DLD1 (cell line): ENCODE results near the gene LASP1NB.
"Not testable (repeated sequence)": the region's sequence is repeated elsewhere in the genome, so short reads cannot be mapped to it uniquely, and the experiment has no call there.

Experiments
- in situ Hi-C: cut with HindIII; loops from 2 replicates; pipeline ENCODE4 v1.10.0; 2017; ENCODE audit warnings: low sequenced_read_pairs

LASP1NB gene

GRCh38 chr17:38914741-38915638 lies 10.4 kb upstream of the LASP1NB start:
- in situ Hi-C loops = no loop called here

DNA sequence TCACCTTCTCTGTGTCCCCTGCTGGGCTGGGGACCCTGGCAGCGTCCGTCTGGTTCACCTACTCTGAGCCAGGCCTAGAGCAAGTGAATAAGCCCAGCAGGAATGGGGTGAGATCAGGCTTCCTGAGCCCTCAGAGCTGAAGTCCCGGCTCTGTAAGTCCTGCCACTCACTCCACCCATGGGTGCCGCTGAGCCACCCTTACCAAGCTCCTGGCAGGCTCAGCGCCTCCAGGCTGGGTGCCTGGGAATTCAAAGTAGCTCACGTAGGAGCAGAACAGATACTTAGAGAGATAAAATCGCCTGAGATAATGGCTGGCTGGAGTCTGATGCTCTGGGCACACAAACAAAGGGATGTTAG lies 9.8 kb upstream of the LASP1NB start:
- in situ Hi-C loops = no loop called here

- in situ Hi-C loops = no loop called here
These were observed 8.6 kb upstream of the LASP1NB start for GRCh38 chr17:38916771-38917170.

GRCh38 chr17:38917259-38917658 lies 8.2 kb upstream of the LASP1NB start:
- in situ Hi-C loops = no loop called here

DNA sequence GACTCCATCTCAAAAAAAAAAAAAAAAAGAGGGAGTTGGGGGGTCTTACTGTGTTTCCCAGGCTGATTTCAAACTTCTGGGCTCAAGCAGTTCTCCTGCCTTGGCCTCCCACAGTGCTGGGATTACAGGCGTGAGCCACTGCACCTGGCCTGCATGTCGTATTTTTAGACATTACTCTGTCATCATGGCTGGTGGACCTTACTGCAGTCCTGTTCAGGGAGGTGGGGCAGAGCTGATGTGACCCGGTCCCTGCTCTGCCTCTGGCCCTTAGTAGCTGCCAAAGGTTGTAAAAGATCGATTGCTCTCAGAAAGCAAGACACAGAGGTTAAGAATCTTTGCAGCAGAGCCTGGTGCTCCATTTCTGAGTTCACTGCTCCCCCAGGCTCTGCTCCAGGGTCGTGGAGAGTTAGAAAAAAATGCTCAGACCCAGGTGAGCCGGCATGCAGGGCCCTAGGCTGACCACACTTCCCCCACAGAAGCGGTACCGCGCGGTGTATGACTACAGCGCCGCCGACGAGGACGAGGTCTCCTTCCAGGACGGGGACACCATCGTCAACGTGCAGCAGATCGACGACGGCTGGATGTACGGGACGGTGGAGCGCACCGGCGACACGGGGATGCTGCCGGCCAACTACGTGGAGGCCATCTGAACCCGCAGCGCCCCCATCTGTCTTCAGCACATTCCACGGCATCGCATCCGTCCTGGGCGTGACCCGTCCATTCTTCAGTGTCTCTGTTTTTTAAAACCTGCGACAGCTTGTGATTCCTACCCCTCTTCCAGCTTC lies 7.1 kb upstream of the LASP1NB start:
- in situ Hi-C loops = no loop called here

DNA sequence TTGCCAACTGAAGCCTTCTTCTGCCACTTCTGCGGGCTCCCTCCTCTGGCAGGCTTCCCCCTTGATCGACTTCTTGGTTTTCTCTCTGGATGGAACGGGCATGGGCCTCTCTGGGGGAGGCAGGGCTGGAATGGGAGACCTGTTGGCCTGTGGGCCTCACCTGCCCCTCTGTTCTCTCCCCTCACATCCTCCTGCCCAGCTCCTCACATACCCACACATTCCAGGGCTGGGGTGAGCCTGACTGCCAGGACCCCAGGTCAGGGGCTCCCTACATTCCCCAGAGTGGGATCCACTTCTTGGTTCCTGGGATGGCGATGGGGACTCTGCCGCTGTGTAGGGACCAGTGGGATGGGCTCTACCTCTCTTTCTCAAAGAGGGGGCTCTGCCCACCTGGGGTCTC lies 6.5 kb upstream of the LASP1NB start:
- in situ Hi-C loops = no loop called here

DNA sequence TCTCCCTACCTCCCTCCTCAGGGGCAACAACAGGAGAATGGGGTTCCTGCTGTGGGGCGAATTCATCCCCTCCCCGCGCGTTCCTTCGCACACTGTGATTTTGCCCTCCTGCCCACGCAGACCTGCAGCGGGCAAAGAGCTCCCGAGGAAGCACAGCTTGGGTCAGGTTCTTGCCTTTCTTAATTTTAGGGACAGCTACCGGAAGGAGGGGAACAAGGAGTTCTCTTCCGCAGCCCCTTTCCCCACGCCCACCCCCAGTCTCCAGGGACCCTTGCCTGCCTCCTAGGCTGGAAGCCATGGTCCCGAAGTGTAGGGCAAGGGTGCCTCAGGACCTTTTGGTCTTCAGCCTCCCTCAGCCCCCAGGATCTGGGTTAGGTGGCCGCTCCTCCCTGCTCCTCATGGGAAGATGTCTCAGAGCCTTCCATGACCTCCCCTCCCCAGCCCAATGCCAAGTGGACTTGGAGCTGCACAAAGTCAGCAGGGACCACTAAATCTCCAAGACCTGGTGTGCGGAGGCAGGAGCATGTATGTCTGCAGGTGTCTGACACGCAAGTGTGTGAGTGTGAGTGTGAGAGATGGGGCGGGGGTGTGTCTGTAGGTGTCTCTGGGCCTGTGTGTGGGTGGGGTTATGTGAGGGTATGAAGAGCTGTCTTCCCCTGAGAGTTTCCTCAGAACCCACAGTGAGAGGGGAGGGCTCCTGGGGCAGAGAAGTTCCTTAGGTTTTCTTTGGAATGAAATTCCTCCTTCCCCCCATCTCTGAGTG lies 5.9 kb upstream of the LASP1NB start:
- in situ Hi-C loops = no loop called here

DNA sequence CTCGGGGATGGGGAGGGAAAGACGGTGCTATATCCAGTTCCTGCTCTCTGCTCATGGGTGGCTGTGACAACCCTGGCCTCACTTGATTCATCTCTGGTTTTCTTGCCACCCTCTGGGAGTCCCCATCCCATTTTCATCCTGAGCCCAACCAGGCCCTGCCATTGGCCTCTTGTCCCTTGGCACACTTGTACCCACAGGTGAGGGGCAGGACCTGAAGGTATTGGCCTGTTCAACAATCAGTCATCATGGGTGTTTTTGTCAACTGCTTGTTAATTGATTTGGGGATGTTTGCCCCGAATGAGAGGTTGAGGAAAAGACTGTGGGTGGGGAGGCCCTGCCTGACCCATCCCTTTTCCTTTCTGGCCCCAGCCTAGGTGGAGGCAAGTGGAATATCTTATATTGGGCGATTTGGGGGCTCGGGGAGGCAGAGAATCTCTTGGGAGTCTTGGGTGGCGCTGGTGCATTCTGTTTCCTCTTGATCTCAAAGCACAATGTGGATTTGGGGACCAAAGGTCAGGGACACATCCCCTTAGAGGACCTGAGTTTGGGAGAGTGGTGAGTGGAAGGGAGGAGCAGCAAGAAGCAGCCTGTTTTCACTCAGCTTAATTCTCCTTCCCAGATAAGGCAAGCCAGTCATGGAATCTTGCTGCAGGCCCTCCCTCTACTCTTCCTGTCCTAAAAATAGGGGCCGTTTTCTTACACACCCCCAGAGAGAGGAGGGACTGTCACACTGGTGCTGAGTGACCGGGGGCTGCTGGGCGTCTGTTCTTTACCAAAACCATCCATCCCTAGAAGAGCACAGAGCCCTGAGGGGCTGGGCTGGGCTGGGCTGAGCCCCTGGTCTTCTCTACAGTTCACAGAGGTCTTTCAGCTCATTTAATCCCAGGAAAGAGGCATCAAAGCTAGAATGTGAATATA lies 4.8 kb upstream of the LASP1NB start:
- in situ Hi-C loops = no loop called here

GRCh38 chr17:38921756-38922411 lies 3.5 kb upstream of the LASP1NB start:
- in situ Hi-C loops = no loop called here

GRCh38 chr17:38922538-38923297 lies 2.7 kb upstream of the LASP1NB start:
- in situ Hi-C loops = no loop called here

GRCh38 chr17:38926293-38927070 lies 1.1 kb downstream of the LASP1NB start:
- in situ Hi-C loops = no loop called here

DNA sequence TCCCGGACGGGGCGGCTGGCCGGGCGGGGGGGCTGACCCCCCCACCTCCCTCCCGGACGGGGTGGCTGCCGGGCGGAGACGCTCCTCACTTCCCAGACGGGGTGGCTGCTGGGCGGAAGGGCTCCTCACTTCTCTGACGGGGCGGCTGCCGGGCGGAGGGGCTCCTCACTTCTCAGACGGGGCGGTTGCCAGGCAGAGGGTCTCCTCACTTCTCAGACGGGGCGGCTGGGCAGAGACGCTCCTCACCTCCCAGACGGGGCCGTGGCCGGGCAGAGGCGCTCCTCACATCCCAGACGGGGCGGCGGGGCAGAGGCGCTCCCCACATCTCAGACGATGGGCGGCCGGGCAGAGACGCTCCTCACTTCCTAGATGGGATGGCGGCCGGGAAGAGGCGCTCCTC lies 5.4 kb downstream of the LASP1NB start:
- in situ Hi-C loops = not testable (repeated sequence)

GRCh38 chr17:38933962-38934361 lies 8.5 kb downstream of the LASP1NB start:
- in situ Hi-C loops = not testable (repeated sequence)

DNA sequence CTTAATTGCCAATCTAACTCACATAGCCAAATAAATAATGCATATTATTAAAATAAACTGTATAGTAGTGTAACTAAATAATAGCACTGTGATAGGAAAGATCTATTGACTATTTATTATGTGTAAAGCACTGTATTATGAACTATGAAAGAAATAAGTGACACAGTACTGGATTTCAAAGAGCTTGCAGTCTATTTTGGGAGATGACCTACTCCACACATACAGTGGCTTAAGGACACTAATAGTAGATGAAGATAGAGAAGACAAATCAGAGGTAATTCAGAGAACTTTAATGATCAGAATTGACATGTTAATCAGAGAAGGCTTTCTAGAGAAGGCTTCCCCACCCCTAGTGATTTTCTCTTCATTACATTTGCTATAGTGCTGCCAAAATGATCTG lies 14.6 kb downstream of the LASP1NB start:
- in situ Hi-C loops = no loop called here

DNA sequence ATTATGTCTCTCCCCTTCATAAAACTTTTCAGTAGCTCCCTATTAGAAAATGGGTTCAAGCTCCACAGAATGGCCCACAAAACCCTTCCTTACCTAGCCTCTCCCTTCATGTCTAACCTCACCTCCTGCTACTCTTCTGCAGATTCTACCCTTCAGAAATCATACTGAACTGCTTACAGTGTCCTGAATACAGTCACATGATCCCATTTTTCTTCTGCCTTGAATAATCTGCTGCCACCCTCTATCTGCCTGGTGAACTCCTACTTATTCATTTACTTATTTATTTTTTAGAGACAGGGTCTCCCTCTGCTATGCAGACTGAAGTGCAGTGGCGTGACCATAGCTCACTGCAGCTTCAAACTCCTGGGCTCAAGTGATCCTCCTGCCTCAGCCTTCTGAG lies 15.0 kb downstream of the LASP1NB start:
- in situ Hi-C loops = no loop called here

DNA sequence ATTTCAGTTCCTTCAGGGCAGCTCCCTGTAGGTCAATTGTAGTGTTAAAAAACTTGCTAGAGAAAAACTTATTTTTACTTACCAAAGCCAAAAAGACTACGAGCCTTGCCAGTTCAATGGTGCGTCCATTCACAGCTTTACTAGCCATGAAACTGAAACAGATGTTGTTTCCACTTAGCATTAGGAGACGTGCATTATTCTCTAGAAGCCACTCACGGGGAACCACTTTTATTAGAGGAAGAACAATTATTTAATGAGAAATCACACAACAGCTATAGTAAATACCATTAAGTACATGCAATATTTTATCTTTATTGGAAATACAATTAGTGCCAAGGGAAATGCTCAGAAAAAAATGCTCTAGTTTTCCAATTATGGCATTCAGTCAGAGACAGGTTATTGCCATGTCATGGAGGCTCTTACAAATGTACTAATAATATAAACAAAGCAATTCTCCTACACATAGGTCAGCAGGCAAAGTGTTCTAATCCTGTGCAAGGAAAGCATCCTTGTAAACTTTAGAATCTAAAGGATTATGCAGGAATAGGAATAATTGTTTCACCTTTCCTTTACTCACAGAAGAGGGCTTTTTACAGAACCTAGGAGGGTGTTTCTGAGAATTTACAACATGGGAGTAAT lies 17.4 kb downstream of the LASP1NB start:
- in situ Hi-C loops = no loop called here

GRCh38 chr17:38943607-38944006 lies 18.2 kb downstream of the LASP1NB start:
- in situ Hi-C loops = no loop called here

DNA sequence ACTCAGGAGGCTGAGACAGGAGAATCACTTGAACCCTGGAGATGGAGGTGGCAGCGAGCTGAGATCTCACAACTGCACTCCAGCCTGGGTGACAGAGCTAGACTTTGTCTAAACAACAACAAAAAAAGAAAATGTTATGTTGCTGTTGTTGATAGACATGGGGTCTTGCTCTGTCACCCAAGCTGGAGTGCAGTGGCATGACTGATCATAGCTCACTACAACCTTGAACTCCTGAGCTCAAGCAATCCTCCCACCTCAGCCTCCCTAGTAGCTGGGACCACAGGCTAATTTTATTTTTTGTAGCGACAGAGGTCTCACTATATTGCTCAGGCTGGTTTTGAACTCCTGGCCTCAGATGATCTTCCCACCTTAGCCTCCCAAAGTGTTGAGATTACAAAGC lies 21.8 kb downstream of the LASP1NB start:
- in situ Hi-C loops = no loop called here
